HG02588 (cell line): ENCODE results near the gene IFNG-AS1.
A peak's percentile ranks its signal among the peaks of the same experiment; 100 is the strongest.

Experiments
- ATAC-seq: cut with Tn5 transposase; IDR thresholded peaks from one replicate; pipeline ENCODE4 v1.9.1; 2021; ENCODE audit warnings: mild to moderate bottlenecking, moderate library complexity; ENCODE audit not compliant: unreplicated experiment

IFNG-AS1 gene

GRCh38 chr12:67993143-67993542 lies 3.9 kb downstream of the IFNG-AS1 start:
- no peak for ATAC-seq

DNA sequence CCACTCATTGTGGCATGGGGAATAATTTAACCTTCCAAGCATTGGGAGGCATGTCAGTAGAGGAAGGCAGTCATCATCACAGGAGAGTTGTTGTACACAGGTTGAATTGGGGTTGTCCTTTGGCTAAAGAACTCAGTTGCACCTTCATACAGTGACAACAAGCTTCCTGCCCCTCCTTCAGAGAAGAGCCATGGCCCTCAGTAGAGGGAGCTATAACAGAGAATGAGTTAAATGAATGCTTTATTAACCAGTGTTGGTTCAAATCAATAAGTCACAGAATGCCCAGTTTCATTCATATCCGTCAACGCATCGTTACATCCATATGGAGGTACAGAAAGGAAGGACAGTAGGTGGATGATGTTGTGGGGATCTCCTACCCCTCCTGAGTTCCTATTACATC lies 4.8 kb downstream of the IFNG-AS1 start:
- ATAC-seq, result no peak

DNA sequence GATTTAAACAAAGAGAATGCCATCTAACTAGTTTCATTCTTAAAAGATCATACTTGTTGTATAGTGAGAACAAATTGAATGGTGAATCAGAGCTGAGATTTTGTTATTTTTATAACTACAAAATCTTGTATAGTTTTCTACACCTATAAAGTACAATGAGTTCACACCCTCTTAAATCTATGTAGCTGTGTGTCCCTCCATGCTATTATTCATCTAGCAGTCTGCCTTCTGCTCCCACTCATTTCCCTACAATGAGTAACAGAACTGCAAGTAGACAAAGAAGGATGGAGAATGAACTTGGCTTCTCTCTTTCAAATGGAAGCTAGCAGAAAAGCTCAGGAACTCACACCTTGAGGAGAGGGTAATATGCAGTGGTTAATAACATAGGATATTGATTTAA lies 7.1 kb downstream of the IFNG-AS1 start:
- ATAC-seq, result no peak

DNA sequence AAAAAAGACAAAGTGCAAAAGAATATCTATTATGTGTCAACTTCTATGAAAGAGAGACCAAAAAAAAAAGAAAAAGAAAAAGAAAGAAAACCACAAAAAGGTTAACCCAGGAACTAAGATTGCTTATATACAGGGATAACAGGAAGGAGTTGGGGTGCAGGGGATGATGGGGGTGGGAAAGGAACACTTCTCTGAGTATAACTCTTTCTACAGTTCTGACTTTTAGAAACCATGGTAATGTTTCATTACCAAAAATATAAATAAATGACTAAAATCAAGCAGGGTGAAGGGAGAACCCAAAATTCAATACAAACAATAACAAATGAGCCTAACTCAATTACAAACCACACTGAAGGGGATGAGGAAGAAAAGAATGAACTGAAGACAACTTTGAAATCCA lies 9.1 kb downstream of the IFNG-AS1 start:
- ATAC-seq, result no peak

DNA sequence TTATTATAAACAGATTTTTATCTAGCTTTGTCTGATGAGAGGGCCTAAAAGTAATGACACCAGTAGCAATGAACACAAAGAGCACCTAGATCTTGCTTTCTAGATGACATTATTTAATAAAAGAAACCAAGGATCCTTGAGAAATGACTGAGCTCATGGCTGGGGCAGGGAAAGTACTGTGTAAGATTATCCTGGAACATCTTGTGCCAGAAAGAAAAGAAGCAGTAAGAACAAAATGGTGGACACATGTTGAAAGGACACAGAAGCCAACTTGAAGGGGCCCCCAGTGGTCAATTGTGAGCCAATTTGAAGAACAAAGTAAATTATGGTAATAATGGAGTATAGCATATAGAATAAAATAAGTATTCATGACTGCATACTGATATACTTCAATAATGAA lies 10.0 kb downstream of the IFNG-AS1 start:
- ATAC-seq, result no peak

GRCh38 chr12:68001486-68002466 lies 12.5 kb downstream of the IFNG-AS1 start:
- ATAC-seq, result no peak

- ATAC-seq, result no peak
These were observed 14.5 kb downstream of the IFNG-AS1 start for GRCh38 chr12:68003777-68004176.

GRCh38 chr12:68007033-68007432 lies 17.8 kb downstream of the IFNG-AS1 start:
- no peak for ATAC-seq

DNA sequence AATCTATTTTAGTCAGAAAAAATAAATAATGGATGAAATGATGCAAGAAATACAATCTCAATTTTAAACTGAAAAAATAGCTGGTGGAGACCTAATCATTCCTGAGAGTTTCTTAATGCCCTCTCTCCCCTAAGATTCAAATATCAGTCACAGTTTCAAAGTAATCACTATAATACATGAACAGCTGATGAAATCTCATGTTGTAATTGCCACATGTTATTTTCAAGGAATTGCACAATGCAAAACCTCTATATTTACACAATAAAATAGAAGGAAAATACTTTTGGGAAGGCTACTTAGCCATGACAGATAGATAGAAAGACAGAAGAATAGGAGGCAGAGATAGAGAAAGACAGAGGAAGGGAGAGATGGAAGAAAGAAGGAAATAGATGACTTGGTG lies 18.2 kb downstream of the IFNG-AS1 start:
- ATAC-seq, result no peak

- no peak for ATAC-seq
These were observed 22.1 kb downstream of the IFNG-AS1 start for GRCh38 chr12:68011206-68011881.

- ATAC-seq, result no peak
These were observed 22.6 kb downstream of the IFNG-AS1 start for GRCh38 chr12:68011882-68012207.

DNA sequence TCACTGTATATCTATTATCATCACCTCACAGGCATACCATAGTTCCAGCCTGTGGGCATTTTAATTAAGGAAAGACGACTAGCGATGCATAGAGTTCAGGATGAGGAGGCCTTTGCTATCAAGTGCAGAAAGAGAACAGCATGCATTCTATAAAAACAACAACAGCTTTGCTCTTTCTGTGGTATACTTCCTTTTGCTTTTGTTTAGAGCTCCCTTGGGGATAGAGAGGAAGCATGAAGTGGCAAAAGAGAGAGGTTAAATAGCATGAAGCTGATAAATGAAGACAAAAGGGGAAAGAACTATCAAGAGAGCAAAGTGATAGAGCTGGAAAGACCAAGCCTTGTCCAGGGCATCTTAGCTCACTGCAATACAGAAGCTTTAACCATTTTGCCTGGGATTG lies 23.5 kb downstream of the IFNG-AS1 start:
- peak; percentile 82 for ATAC-seq

DNA sequence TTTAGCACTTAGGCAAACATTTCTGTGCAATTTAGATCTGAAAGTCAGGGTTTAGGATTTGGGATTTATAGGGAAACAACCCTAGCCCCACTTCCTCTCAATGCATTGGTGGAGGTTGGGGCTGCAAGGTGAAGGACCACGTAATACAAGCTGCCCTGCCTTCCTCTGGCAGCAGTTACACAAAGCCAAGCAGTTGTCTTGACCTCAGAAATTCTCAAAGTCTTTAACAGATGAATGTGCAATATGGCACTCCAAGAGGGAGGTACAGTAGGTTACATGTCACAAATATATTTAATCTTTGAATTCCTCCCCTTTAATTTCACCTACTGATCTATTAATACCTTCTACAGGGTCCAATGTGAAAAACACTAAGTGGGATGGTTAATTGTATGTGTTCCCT lies 23.9 kb downstream of the IFNG-AS1 start:
- ATAC-seq, result no peak

DNA sequence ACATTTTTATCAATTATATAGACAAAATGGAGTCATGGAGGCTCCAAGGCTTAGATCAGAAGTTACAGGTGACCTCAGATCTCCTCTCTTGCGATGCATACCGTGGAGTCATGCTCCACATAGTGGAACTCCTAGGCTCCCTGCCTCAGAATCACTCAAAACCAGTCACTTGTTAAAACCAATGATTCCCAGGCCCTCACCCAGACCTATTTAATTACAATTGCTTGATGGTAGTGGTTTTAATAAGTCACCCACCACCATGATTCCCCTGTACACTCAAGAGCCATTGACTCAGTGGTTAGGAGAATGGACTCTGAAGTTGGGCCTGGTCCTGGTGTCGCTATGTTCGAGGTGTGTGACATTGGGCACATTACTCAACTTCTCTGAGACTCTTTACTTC lies 26.9 kb downstream of the IFNG-AS1 start:
- no peak for ATAC-seq

GRCh38 chr12:68018315-68018714 lies 29.1 kb downstream of the IFNG-AS1 start:
- no peak for ATAC-seq

GRCh38 chr12:68020049-68020448 lies 30.8 kb downstream of the IFNG-AS1 start:
- no peak for ATAC-seq

GRCh38 chr12:68020699-68021098 lies 31.5 kb downstream of the IFNG-AS1 start:
- ATAC-seq, result no peak

GRCh38 chr12:68028647-68029046 lies 39.4 kb downstream of the IFNG-AS1 start:
- ATAC-seq, result no peak

DNA sequence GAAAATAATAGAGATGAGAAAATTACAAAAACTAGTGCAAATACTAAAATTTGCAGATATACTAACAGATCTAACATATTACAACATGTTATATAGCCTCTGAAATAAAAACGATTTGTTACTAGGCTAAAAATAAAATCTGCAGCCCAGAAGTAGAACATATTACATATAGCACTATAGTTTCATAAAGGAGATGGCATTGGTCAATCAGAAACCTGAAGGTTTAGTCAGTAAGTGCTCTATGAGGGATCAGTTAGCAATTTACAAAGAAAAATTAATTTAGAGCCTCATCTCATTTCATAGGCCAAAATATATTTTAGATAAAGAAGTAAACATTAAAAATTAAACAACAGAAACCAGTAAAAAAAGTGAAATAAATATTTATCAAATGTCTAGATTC lies 41.0 kb downstream of the IFNG-AS1 start:
- no peak for ATAC-seq

DNA sequence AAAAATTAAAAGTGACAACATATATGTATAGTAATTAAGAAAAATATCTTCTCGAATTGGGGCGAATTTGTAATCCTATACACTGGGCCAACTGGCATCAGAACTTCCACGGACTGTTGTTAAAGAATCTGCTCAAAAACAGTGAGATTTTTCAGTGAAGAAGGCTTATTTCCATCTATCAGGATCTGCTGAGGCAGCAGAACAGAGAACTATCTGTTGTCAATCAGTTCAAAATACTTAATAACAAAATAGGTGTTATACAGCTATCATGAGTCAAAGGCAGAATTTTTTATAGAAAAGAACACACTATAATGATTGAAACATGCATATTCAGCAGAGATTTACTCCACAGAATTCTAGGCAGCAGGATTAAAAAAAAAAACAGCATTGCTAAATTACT lies 41.9 kb downstream of the IFNG-AS1 start:
- no peak for ATAC-seq

DNA sequence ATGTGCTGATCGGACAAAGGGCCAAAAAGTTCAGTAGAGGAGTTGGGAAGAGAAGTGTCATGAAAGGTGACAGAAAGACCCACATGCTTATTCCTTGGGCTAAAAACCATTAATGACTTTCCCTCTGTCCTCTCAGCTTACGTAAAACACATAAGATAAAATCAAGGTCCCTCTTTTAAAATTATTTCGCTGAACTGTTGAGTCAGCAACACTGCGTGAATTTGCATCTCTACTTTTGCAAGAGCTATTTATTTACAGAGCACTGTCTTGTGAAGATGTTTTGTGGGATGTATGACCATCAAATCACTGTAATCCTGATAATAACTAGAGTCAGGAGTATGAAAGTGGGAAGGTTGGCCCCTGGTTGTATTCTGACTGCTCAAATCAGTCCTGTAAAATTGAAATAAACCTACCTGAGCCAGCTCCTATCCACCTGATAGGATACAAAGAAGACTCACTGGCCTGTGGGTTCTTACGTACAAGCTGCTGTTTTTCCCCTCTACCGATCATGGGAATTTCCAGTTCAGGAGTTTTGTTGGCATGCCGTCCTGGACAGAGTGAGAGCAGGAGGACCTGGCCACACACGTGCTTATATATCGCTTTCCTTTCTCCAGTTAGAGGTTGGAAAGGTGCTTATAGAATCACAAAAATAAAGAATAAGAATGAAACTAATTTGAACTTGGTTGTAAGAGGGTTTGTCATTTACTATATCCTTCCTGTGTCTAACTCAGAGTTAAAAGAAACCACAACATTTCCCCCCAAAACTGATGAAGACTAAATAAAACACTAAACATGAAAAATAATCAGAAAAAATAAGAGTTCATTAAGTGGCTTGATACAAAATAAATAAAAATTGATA lies 42.9 kb downstream of the IFNG-AS1 start:
- no peak for ATAC-seq
